Esophagus (tissue), 2 donors: ENCODE results near the gene NFIA. TPM values are rescaled to one million over a fixed set of nuclear protein-coding genes. Genes with fewer than 3 reads are reported as not detected.

Experiments
- H3K27ac ChIP-seq, 2 donors: one replicate each; pipeline ENCODE4 v1.5.1; 2013; ENCODE audit warnings: low read depth in 2 of 2, mild to moderate bottlenecking in 2 of 2, inconsistent platforms in 1 of 2, low read length in 1 of 2, moderate library complexity in 1 of 2
- H3K27me3 ChIP-seq, 2 donors: one replicate each; pipeline ENCODE4 v1.6.1; 2013; ENCODE audit warnings: low read length in 2 of 2, control low read depth in 1 of 2, mild to moderate bottlenecking in 1 of 2; ENCODE audit not compliant: insufficient read depth in 2 of 2, control insufficient read depth in 1 of 2
- H3K36me3 ChIP-seq, 2 donors: one replicate each; pipeline ENCODE4 v1.6.1; 2013; ENCODE audit warnings: low read length in 1 of 2; ENCODE audit not compliant: control insufficient read depth in 2 of 2, insufficient read depth in 2 of 2
- H3K4me1 ChIP-seq, 2 donors: one replicate each; pipeline ENCODE4 v1.6.1; 2013; ENCODE audit warnings: low read length in 1 of 2; ENCODE audit not compliant: control insufficient read depth in 2 of 2, insufficient read depth in 2 of 2
- H3K4me3 ChIP-seq, 2 donors: one replicate each; pipeline ENCODE4 v1.5.1; 2013; ENCODE audit warnings: low read length in 2 of 2, mild to moderate bottlenecking in 2 of 2, low read depth in 1 of 2, moderate library complexity in 1 of 2
- H3K9me3 ChIP-seq, 2 donors: one replicate each; pipeline ENCODE4 v1.6.1; 2013; ENCODE audit warnings: mild to moderate bottlenecking in 2 of 2, low read depth in 1 of 2, low read length in 1 of 2, moderate library complexity in 1 of 2; ENCODE audit not compliant: control insufficient read depth in 2 of 2, insufficient read depth in 1 of 2
- WGBS, 2 donors: extraction: QIAGEN DNeasy Blood & Tissue Kit; methylation state at CpG; one replicate each; pipeline ENCODE4 v1.1.7; 2013; 5-methylcytosine and 5-hydroxymethylcytosine counted together
- polyA plus RNA-seq, 2 donors: library from polyadenylated mRNA; stranded (reverse); fragments of 200-250 nt; gene quantifications; one replicate each; pipeline ENCODE4 v1.2.3, GENCODE V29; 2013
- donor health status: healthy with polysubstance abuse.
- donor health status: Bipolar disorder and iron deficiency.

The NFIA gene
- polyA plus RNA-seq, 2 donors = 9.0 to 11.0 TPM

- Histone ChIP-seq H3K4me3 (no peak overlapping the region), H3K4me1 (peaks cover 3 to 12% of the 10 kb centered on the region in 2 donors), H3K27me3 (no peaks in the 10 kb centered on the region), H3K9me3 (no peaks in the 10 kb centered on the region), H3K36me3 (no peaks in the 10 kb centered on the region), H3K27ac (no peak overlapping the region)
- 60 to 70% methylated on average over 5 of the region's 5 CpGs for WGBS, 2 donors
Observed at GRCh38 chr1:61444288-61444687, 361.9 kb downstream of the NFIA start.

- Histone ChIP-seq H3K36me3 (no peaks in the 10 kb centered on the region), H3K27ac (peak overlapping the region; percentile 36 to 58), H3K4me1 (peaks cover 3 to 16% of the 10 kb centered on the region in 2 donors), H3K9me3 (no peaks in the 10 kb centered on the region), H3K27me3 (no peaks in the 10 kb centered on the region), H3K4me3 (no peak overlapping the region)
- WGBS, 2 donors = 66 to 68% methylated on average over 8 of the region's 8 CpGs
Observed at GRCh38 chr1:61445269-61445825, 363.0 kb downstream of the NFIA start.

- peaks cover 3 to 18% of the 10 kb centered on the region in 2 donors for H3K4me1 ChIP-seq
Observed at GRCh38 chr1:61446531-61446991, 364.2 kb downstream of the NFIA start.

GRCh38 chr1:61447106-61447967 lies 365.0 kb downstream of the NFIA start:
- H3K4me1 ChIP-seq = peaks cover 3 to 15% of the 10 kb centered on the region in 2 donors
- H3K27me3 ChIP-seq = no peaks in the 10 kb centered on the region
- H3K27ac ChIP-seq = peak overlapping the region in 1 of 2 donors; percentile 25
- no peaks in the 10 kb centered on the region for H3K36me3 ChIP-seq
- no peaks in the 10 kb centered on the region for H3K9me3 ChIP-seq
- H3K4me3 ChIP-seq = no peak overlapping the region
- WGBS, 2 donors = 87 to 88% methylated on average over 19 of the region's 19 CpGs

More at GRCh38 chr1:61446531-61446991, 364.2 kb downstream of the NFIA start:
- Histone ChIP-seq H3K36me3 (no peaks in the 10 kb centered on the region), H3K4me3 (no peak overlapping the region), H3K9me3 (no peaks in the 10 kb centered on the region), H3K27me3 (no peaks in the 10 kb centered on the region), H3K27ac (peak overlapping the region; percentile 58 to 62)
- WGBS, 2 donors = 65% methylated on average over 7 of the region's 7 CpGs

GRCh38 chr1:61447968-61448430 lies 365.6 kb downstream of the NFIA start:
- Histone ChIP-seq H3K4me3 (no peak overlapping the region), H3K4me1 (peaks cover 3 to 15% of the 10 kb centered on the region in 2 donors), H3K9me3 (no peaks in the 10 kb centered on the region), H3K36me3 (no peaks in the 10 kb centered on the region), H3K27me3 (no peaks in the 10 kb centered on the region), H3K27ac (peak overlapping the region; percentile 74 to 80)
- 83 to 84% methylated on average over 7 of the region's 7 CpGs for WGBS, 2 donors

GRCh38 chr1:61448914-61449313 lies 366.6 kb downstream of the NFIA start:
- no peaks in the 10 kb centered on the region for H3K27me3 ChIP-seq
- 28 to 69% methylated on average over 9 of the region's 9 CpGs for WGBS, 2 donors
- H3K9me3 ChIP-seq = no peaks in the 10 kb centered on the region
- peak overlapping the region; percentile 74 to 78 for H3K27ac ChIP-seq
- no peaks in the 10 kb centered on the region for H3K36me3 ChIP-seq
- peaks cover 3 to 15% of the 10 kb centered on the region in 2 donors for H3K4me1 ChIP-seq
- H3K4me3 ChIP-seq = no peak overlapping the region

GRCh38 chr1:61449410-61449809 lies 367.0 kb downstream of the NFIA start:
- 75 to 88% methylated on average over 5 of the region's 5 CpGs for WGBS, 2 donors
- Histone ChIP-seq H3K27me3 (no peaks in the 10 kb centered on the region), H3K4me1 (peaks cover 3 to 15% of the 10 kb centered on the region in 2 donors), H3K9me3 (no peaks in the 10 kb centered on the region), H3K27ac (peak overlapping the region; percentile 74 to 78), H3K36me3 (no peaks in the 10 kb centered on the region), H3K4me3 (no peak overlapping the region)

- Histone ChIP-seq H3K4me1 (peaks cover 3 to 15% of the 10 kb centered on the region in 2 donors), H3K4me3 (no peak overlapping the region), H3K36me3 (peaks cover 2 to 3% of the 10 kb centered on the region in 2 donors), H3K27me3 (no peaks in the 10 kb centered on the region), H3K27ac (peak overlapping the region; percentile 16 to 77), H3K9me3 (no peaks in the 10 kb centered on the region)
- WGBS, 2 donors = 30 to 36% methylated on average over 4 of the region's 4 CpGs
Observed at GRCh38 chr1:61450454-61450853, 368.1 kb downstream of the NFIA start.

GRCh38 chr1:61450872-61451571 lies 368.7 kb downstream of the NFIA start:
- WGBS, 2 donors = 70 to 72% methylated on average over 14 of the region's 14 CpGs

More at GRCh38 chr1:61450872-61451571, 368.7 kb downstream of the NFIA start:
- Histone ChIP-seq H3K9me3 (no peaks in the 10 kb centered on the region), H3K4me3 (no peak overlapping the region), H3K4me1 (peaks cover 3 to 15% of the 10 kb centered on the region in 2 donors), H3K36me3 (peaks cover 2 to 4% of the 10 kb centered on the region in 2 donors), H3K27ac (peak overlapping the region in 1 of 2 donors; percentile 24), H3K27me3 (no peaks in the 10 kb centered on the region)
